ENCODE measurements around the gene EMP2. TPM values are rescaled to one million over a fixed set of nuclear protein-coding genes. Genes with fewer than 3 reads are reported as not detected.
A peak's percentile ranks its signal among the peaks of the same experiment; 100 is the strongest.

EMP2 gene
- total RNA-seq, 6 experiments from 2014 or later: 38.5 to 95.6 (median 58.4) TPM

DNA sequence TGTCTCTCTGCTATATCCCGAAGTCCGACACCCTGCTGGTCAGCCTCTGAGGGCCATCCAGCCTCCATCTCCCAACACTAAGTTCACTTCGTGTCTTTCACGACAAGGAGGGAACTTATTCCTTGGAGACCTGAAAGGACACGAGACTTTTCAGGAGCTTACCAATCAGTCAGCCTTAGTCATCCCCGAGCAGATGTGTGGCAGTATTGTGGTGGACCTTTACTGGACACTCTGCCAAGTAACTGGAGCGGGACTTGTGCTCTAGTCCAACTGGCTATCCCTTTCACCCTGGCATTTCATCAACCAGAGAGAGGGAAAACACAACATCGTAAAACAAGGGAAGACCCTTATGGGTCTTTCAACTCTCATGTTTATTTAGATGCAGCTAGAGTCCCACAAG lies 87.1 kb downstream of the EMP2 start:
- TF ChIP-seq CTCF (IDR thresholded peaks at IDR 0.05): no peak
- TF ChIP-seq POLR2A (IDR thresholded peaks at IDR 0.05): no peak
- peaks cover 0 to 5% (median 0%) of the 10 kb centered on the region in 4 donors for H3K9me3 ChIP-seq
- H3K27me3 ChIP-seq: no peaks in the 10 kb centered on the region
- no peaks in the 10 kb centered on the region for H3K36me3 ChIP-seq
- WGBS (ENCODE audit: insufficient coverage, low coverage, low lambda C conversion rate, missing lambda C conversion rate): 100% methylated on average over 6 of the region's 8 CpGs
- H3K4me3 ChIP-seq: no peak overlapping the region
- no peak overlapping the region for H3K27ac ChIP-seq
- no peaks in the 10 kb centered on the region for H3K4me1 ChIP-seq
- intact Hi-C loops (cut with DNase I): no loop called here
- ATAC-seq: no peak
- DNase-seq: no peak

DNA sequence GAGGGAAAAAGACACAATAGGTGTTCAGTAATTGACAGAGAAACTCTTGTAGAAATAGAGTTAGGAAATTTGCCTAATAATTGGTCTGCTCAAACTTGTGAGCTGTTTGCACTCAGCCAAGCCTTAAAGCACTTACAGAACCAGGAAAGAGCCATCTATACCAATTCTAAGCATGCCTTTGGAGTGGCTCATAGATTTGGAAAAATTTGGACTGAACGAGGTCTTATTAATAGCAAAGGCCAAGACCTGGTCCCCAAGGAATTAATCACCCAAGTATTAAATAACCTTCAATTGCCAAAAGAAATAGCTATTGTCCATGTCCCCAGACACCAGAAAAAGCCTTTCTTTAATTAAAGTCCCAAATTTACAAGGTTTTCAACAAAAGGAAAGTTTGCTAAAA lies 90.3 kb downstream of the EMP2 start:
- intact Hi-C loops (cut with DNase I): no loop called here
- Histone ChIP-seq H3K4me3 (no peak overlapping the region), H3K36me3 (no peaks in the 10 kb centered on the region), H3K4me1 (no peaks in the 10 kb centered on the region), H3K27me3 (no peaks in the 10 kb centered on the region), H3K9me3 (peaks cover 0 to 5% (median 0%) of the 10 kb centered on the region in 4 donors), H3K27ac (no peak overlapping the region)
- no peak for ATAC-seq
- WGBS (ENCODE audit: insufficient coverage, low coverage, low lambda C conversion rate, missing lambda C conversion rate): 33% methylated on average over 1 of the region's 1 CpG
- TF ChIP-seq POLR2A (IDR thresholded peaks at IDR 0.05) (no peak), CTCF (IDR thresholded peaks at IDR 0.05) (no peak)
- DNase-seq: no peak

DNA sequence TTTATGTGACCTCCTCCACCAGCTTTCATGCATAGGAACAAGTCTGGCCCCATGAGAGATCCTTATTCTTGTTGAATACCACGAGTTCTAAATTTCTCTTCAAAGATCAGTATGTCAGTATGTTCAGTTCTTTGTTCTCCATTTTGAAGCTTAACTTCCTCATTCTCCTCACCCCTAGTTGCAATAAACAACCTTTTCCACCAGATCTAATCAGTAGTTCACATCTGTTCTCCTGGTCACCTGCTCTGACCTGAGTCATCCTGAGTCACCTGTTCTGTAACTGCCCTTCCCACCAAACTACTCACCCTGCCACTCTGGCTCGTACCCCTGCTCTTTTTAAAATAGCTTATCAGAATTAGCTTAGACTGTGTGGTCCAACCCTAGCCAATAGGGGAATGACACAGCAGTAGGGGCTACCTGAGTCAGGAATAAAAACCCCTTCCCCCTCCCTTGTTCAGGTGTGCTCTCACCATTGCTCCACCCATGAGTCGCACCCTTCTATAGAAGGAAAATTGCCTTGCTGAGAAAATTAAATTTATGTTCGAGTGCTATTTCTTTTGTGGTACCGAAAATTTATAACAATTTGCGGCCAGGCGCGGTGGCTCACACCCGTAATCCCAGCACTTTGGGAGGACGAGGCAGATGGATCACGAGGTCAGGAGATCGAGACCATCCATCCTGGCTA lies 94.6 kb downstream of the EMP2 start:
- no peak overlapping the region for H3K4me3 ChIP-seq
- H3K9me3 ChIP-seq: no peaks in the 10 kb centered on the region
- TF ChIP-seq CTCF (IDR thresholded peaks at IDR 0.05): no peak
- TF ChIP-seq POLR2A (IDR thresholded peaks at IDR 0.05): no peak
- peaks cover 0 to 1% (median 0%) of the 10 kb centered on the region in 4 donors for H3K4me1 ChIP-seq
- no peaks in the 10 kb centered on the region for H3K27me3 ChIP-seq
- peaks cover 0 to 4% (median under 1%) of the 10 kb centered on the region in 4 donors for H3K36me3 ChIP-seq
- ATAC-seq (no peak), DNase-seq (no peak)
- intact Hi-C loops (cut with DNase I): no loop called here
- WGBS (ENCODE audit: insufficient coverage, low coverage, low lambda C conversion rate, missing lambda C conversion rate): 92% methylated on average over 12 of the region's 12 CpGs
- no peak overlapping the region for H3K27ac ChIP-seq

GRCh38 chr16:10485159-10485558 lies 95.2 kb downstream of the EMP2 start:
- H3K36me3 ChIP-seq: peaks cover 0 to 4% (median under 1%) of the 10 kb centered on the region in 4 donors
- intact Hi-C loops (cut with DNase I): no loop called here
- peaks cover 0 to 1% (median 0%) of the 10 kb centered on the region in 4 donors for H3K4me1 ChIP-seq
- H3K27ac ChIP-seq: no peak overlapping the region
- no peaks in the 10 kb centered on the region for H3K9me3 ChIP-seq
- H3K4me3 ChIP-seq: no peak overlapping the region
- DNase-seq (no peak), ATAC-seq (peak in 2 of 4 donors; percentile 27 to 31)
- TF ChIP-seq POLR2A (IDR thresholded peaks at IDR 0.05) (no peak), CTCF (IDR thresholded peaks at IDR 0.05) (no peak)
- 71% methylated on average over 1 of the region's 4 CpGs for WGBS (ENCODE audit: insufficient coverage, low coverage, low lambda C conversion rate, missing lambda C conversion rate)
- H3K27me3 ChIP-seq: no peaks in the 10 kb centered on the region
